GM12801 (cell line): ENCODE data around the gene SLC10A3.

Experiments
- TF ChIP-seq, protein P1 (sequence below): IDR thresholded peaks from one replicate; pipeline ENCODE4 v1.5.1; 2011; ENCODE audit warnings: control low read depth; ENCODE audit not compliant: insufficient read length; ENCODE audit errors: extremely low read depth

Gene SLC10A3

GRCh38 chrX:154529206-154529612 is 38.8 kb upstream of the SLC10A3 start:
- TF ChIP-seq, protein P1, sequence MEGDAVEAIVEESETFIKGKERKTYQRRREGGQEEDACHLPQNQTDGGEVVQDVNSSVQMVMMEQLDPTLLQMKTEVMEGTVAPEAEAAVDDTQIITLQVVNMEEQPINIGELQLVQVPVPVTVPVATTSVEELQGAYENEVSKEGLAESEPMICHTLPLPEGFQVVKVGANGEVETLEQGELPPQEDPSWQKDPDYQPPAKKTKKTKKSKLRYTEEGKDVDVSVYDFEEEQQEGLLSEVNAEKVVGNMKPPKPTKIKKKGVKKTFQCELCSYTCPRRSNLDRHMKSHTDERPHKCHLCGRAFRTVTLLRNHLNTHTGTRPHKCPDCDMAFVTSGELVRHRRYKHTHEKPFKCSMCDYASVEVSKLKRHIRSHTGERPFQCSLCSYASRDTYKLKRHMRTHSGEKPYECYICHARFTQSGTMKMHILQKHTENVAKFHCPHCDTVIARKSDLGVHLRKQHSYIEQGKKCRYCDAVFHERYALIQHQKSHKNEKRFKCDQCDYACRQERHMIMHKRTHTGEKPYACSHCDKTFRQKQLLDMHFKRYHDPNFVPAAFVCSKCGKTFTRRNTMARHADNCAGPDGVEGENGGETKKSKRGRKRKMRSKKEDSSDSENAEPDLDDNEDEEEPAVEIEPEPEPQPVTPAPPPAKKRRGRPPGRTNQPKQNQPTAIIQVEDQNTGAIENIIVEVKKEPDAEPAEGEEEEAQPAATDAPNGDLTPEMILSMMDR, result no peak

DNA sequence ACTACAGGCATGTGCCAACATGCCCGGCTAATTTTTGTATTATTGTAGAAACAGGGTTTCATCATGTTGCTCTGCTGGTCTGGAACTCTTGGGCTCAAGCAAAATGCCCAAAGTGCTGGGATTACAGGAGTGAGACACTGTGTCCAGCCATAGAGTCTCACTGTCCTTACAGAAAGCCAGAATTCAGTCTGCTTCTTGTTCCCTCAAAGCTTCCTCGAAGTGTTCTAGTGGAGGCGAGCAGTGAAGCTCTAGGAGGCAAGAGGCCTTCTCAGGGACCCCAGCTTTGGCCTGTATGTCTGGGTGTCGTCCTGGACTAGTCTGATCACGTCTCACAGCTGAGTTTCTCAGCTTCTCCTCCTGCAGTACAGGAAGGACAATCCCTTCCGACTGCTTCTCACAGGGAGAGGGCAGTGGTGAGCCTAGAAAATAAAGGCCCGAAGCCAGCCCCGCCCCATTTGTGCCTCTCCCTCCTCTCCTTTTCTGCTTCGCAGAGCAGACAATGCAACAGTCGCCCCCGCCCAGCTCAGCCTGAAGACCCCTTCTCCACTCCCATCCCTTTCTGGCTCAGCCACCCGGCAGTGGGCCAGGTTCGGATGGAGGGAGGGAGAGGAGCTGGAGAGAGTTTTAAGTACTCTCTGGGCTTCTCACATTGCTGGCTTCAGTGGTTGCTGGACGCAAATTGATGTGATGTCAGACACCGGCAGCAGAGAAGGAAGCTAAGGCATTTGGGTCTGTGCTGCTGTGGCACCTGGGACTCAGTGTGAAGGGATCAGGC is 36.7 kb upstream of the SLC10A3 start:
- TF ChIP-seq, protein P1, result no peak

DNA sequence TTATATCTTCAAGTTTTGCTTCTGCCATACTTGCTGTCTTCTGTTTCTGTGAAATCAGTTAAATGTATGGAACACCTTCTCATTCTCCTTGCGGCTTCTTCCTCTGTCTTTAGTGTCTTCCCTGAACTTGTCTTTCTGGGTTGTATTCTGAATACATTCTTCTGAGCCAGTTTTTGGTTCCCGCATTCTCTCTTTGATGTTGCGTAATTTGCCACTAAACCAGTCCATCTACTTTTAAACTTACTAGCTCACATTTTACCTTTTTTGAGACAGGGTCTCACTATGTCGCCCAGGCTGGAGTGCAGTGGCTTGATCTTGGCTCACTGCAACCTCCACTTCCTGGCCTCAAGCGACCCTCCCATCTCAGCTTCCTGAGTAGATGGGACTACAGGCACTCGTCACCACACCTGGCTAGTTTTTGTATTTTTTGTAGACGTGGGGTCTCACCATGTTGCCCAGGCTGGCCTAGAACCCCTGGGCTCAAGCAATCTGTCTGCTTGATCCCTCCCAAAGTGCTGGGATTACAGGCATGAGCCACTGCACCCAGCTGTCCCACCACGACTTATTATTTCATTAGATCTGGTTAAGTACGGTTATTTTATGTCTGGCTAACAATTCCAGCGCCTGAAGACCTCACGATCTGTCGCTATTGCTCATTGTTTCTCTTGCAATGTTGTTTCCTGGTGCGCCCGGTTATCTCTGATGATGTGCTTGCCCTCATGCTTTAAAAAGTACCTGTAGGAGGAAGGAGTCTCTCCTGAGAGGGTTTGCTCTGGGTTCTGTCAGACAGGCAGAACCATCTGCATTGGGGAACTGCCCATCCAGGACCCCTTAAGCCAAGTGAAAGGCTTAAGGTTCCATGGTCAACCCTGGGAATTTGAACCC is 35.4 kb upstream of the SLC10A3 start:
- TF ChIP-seq, protein P1, result no peak

- TF ChIP-seq, protein P1, result no peak
These were observed 29.0 kb upstream of the SLC10A3 start for GRCh38 chrX:154519389-154519788.

GRCh38 chrX:154517101-154517781 is 26.8 kb upstream of the SLC10A3 start:
- TF ChIP-seq, protein P1, result no peak

- TF ChIP-seq, protein P1, result no peak
These were observed 26.2 kb upstream of the SLC10A3 start for GRCh38 chrX:154516656-154517100.

DNA sequence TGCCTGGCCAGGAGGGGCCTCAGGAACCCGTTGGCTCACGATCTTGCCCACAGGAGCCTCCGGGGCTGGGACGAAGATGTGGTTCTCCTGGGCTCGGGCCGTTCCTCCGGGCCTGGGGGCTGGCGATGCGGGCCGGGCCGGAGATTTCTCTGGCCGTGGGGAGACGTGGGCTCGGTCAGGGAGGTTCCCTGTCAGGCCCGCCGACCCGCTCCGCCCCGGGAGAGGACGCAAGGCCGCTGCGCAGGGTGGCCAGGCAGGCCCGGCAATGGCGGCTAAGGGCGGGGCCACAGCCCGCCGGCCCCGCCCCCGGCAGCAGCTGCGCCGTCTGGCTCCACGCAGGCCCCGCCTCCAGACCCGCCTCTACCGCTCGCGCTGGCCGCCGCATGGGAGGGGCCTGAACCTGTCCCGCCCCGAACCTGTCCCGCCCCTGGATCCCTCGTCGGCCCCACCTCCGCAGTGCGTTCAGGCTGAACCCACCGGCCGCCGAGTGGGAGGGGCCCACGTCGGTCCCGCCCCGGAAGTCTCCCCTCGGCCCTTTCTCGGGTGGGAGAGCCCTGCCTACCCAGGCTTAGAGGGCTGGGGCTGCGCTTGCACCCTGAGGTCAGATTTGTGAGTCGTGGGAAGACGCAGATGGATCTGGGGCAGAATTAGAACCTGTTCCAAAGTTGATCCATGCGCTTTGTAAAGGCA is 25.7 kb upstream of the SLC10A3 start, which contains the start of gene FAM3A:
FAM3A (minus strand) TSS at position 267 of the 690 bp plus-strand sequence. CDS start 460 bp downstream, outside the sequence.
- TF ChIP-seq, protein P1, result no peak
